Muscle layer of duodenum (tissue), 2 donors: Measurements from ENCODE around the gene ERCC4.

ENCODE experiments used
- H3K27ac ChIP-seq: one replicate; pipeline ENCODE4 v1.7.0; 2013; ENCODE audit warnings: mild to moderate bottlenecking, low read length
- H3K27me3 ChIP-seq: one replicate; pipeline ENCODE4 v1.7.0; 2013; ENCODE audit warnings: low read depth, mild to moderate bottlenecking, control low read depth, low read length
- H3K36me3 ChIP-seq, 2 donors: one replicate each; pipeline ENCODE4 v1.7.0; 2013; ENCODE audit warnings: low read length in 2 of 2, control low read depth in 1 of 2, mild to moderate bottlenecking in 1 of 2; ENCODE audit not compliant: insufficient read depth in 2 of 2, control insufficient read depth in 1 of 2
- H3K4me1 ChIP-seq, 2 donors: one replicate each; pipeline ENCODE4 v1.7.0; 2013; ENCODE audit warnings: low read length in 2 of 2, mild to moderate bottlenecking in 2 of 2, control low read depth in 1 of 2, moderate library complexity in 1 of 2; ENCODE audit not compliant: insufficient read depth in 2 of 2, control insufficient read depth in 1 of 2
- H3K4me3 ChIP-seq, 2 donors: one replicate each; pipeline ENCODE4 v1.7.0; 2013; ENCODE audit warnings: low read length in 2 of 2, low read depth in 1 of 2, mild to moderate bottlenecking in 1 of 2
- H3K9me3 ChIP-seq, 2 donors: one replicate each; pipeline ENCODE4 v1.7.0; 2013; ENCODE audit warnings: low read length in 2 of 2, control low read depth in 1 of 2, mild to moderate bottlenecking in 1 of 2; ENCODE audit not compliant: control insufficient read depth in 1 of 2
- donor health status: healthy.

Gene ERCC4

DNA sequence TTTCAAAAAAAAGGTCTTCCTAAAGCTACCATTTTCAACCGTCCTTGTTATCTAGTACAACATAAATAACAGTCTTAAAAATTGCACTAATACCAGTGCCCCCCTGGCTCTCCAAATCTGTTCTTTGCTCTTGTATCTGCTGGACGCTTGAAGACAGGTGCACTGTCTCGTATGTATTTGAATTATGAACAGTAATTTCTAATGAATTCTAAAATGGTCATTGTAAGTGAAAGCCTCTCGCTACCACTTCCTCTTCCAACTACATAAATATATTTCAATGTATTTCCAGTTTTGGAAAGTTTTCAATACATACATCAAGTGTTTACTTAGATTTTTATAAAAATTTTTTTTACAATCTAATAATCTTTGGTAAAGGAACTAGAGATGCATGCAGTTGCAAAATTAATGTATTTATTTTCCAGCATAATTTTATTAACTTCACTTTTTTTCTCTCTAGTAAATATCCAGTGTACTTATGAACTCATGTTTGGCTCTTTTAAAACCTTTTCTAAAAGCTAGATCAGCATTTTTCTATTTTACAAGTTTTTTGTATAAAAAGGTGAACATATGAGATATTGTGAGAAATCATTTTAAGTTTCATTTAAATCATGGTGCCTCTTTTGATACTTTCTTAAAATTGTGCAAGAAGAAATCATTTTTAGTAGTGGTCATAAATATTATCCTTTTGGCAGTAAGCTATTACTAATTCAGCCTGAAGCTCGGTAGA lies 31.0 kb downstream of the ERCC4 start:
- Histone ChIP-seq H3K36me3 (peaks cover 22 to 28% of the 10 kb centered on the region in 2 donors), H3K27me3 (no peaks in the 10 kb centered on the region), H3K9me3 (no peaks in the 10 kb centered on the region), H3K4me1 (no peaks in the 10 kb centered on the region), H3K4me3 (no peak overlapping the region), H3K27ac (no peak overlapping the region)

DNA sequence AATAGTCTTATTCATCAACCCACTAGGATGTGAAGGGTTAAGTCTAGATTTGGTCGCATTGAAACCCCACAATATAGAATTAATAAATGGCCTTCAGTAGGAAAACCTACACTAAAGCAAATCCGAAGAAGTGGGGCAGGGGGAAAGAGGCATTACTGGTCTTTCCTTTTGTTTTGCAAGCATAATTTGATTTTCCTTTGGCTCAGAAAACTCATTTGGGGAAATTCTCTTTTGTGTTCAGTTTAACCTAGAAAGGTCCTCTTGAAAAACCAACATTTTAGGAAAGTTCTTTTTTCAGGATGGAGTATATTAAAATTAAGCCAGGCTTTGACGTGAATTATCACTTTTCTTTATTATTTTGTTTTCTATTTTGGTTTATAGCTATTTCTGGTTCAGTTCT lies 31.7 kb downstream of the ERCC4 start:
- peaks cover 5% of the 10 kb centered on the region in 2 donors for H3K4me1 ChIP-seq
- H3K4me3 ChIP-seq, result no peak overlapping the region
- H3K9me3 ChIP-seq, result no peaks in the 10 kb centered on the region
- H3K27me3 ChIP-seq, result no peaks in the 10 kb centered on the region
- H3K27ac ChIP-seq, result no peak overlapping the region
- peaks cover 17 to 22% of the 10 kb centered on the region in 2 donors for H3K36me3 ChIP-seq

- Histone ChIP-seq H3K27ac (no peak overlapping the region), H3K4me1 (peaks cover 5% of the 10 kb centered on the region in 2 donors), H3K36me3 (peaks cover 5% of the 10 kb centered on the region in 2 donors), H3K4me3 (no peak overlapping the region), H3K9me3 (no peaks in the 10 kb centered on the region), H3K27me3 (no peaks in the 10 kb centered on the region)
Observed at GRCh38 chr16:13953501-13953900, 33.5 kb downstream of the ERCC4 start.

DNA sequence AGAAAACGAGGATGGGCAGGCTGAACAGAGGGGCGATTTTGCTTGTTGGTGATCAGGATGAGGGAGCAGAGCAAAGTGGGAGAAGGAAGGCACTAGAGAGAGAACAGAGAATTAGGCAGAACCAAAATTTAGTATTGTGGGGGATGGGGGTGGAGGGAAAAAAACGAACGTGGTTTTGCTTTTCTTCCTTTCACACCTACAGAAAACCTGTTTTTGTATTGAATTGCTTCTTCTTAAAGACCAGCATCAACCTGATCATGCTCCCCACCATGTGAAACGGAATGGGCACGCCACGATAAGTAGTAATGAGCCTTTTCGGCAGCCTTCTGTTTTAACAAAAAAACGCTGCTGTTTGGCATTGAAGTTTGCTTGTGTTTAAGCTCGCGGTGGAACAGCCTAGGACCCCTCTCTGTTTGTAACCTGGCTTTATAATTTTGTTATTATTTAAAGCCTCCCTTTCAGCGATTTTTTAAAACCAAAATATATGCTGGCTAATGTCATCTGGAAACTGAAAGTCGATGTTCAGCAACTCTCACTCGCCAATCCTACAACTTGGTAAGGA lies 36.8 kb downstream of the ERCC4 start:
- Histone ChIP-seq H3K27ac (peak overlapping the region; percentile 76), H3K4me1 (peaks cover 5% of the 10 kb centered on the region in 2 donors), H3K36me3 (no peaks in the 10 kb centered on the region), H3K27me3 (no peaks in the 10 kb centered on the region), H3K9me3 (no peaks in the 10 kb centered on the region), H3K4me3 (peak overlapping the region; percentile 43 to 65)

- Histone ChIP-seq H3K4me3 (peak overlapping the region; percentile 43 to 65), H3K9me3 (no peaks in the 10 kb centered on the region), H3K4me1 (peaks cover 5% of the 10 kb centered on the region in 2 donors), H3K27me3 (no peaks in the 10 kb centered on the region), H3K36me3 (no peaks in the 10 kb centered on the region), H3K27ac (peak overlapping the region; percentile 76)
Observed at GRCh38 chr16:13957197-13958078, 37.5 kb downstream of the ERCC4 start.

- H3K27ac ChIP-seq, result peak overlapping the region; percentile 76
- H3K4me3 ChIP-seq, result no peak overlapping the region
- H3K27me3 ChIP-seq, result no peaks in the 10 kb centered on the region
- H3K36me3 ChIP-seq, result no peaks in the 10 kb centered on the region
- H3K9me3 ChIP-seq, result no peaks in the 10 kb centered on the region
- H3K4me1 ChIP-seq, result peaks cover 5% of the 10 kb centered on the region in 2 donors
Observed at GRCh38 chr16:13958474-13958873, 38.5 kb downstream of the ERCC4 start.

- Histone ChIP-seq H3K36me3 (no peaks in the 10 kb centered on the region), H3K4me1 (peaks cover 5% of the 10 kb centered on the region in 2 donors), H3K27ac (no peak overlapping the region), H3K9me3 (no peaks in the 10 kb centered on the region), H3K4me3 (no peak overlapping the region), H3K27me3 (no peaks in the 10 kb centered on the region)
Observed at GRCh38 chr16:13959626-13960025, 39.7 kb downstream of the ERCC4 start.

DNA sequence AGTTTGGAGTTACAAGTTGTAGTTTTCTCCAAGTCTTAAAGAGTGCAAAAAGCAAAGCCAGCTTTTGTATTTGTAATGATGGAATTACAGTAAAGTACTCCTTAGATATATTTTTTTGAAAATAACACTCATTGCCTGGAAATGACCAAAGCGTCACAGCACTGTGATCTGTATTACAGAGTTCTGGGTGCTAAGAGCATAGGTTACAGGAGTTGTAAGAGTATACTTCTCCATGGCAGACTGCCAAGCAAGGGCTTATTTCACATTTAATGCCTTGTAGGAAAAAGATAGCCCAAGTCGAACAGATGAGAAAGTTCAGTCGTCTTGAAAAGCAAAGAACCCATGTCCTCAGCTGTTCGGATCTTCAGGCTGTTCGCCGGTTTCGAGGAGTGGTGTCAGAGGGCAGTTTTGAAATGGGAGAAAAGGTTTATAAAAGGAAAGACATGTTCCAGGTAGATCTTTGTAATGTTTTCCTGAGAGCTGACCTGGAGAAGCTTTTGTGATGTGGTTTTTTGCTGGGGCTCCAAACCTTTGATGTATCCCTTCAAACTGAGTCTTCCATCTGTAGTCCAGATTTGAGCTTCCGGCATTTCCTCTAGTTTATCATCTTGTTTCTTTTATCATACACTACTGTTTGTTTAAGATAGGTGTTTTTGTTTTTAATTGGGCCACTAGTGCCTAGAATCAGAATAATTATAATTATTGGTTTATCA lies 41.3 kb downstream of the ERCC4 start:
- Histone ChIP-seq H3K9me3 (no peaks in the 10 kb centered on the region), H3K27ac (no peak overlapping the region), H3K4me3 (no peak overlapping the region), H3K36me3 (no peaks in the 10 kb centered on the region), H3K27me3 (no peaks in the 10 kb centered on the region), H3K4me1 (peaks cover 3% of the 10 kb centered on the region in 2 donors)

DNA sequence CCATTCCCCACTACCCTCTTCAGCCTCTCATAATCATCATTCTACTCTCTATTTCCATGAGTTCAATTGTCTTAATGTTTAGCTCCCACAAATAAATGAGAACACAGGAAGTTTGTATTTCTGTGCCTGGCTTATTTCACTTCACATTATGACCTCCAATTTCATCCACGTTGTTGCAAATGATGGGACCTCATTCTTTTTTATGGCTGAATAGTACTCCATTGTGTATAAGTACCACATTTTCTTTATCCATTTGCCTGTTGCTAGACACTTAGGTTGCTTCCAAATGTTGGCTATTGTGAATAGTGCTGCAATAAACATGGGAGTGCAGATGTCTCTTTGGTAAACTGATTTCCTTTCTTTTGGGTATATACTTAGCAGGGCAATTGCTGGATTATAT lies 42.3 kb downstream of the ERCC4 start:
- no peak overlapping the region for H3K4me3 ChIP-seq
- no peaks in the 10 kb centered on the region for H3K27me3 ChIP-seq
- H3K9me3 ChIP-seq, result no peaks in the 10 kb centered on the region
- H3K4me1 ChIP-seq, result no peaks in the 10 kb centered on the region
- H3K36me3 ChIP-seq, result no peaks in the 10 kb centered on the region
- H3K27ac ChIP-seq, result no peak overlapping the region

- H3K4me3 ChIP-seq, result no peak overlapping the region
- H3K27me3 ChIP-seq, result no peaks in the 10 kb centered on the region
- H3K9me3 ChIP-seq, result peaks cover 0 to 11% of the 10 kb centered on the region in 2 donors
- H3K4me1 ChIP-seq, result no peaks in the 10 kb centered on the region
- H3K27ac ChIP-seq, result no peak overlapping the region
- H3K36me3 ChIP-seq, result no peaks in the 10 kb centered on the region
Observed at GRCh38 chr16:13968835-13969234, 48.9 kb downstream of the ERCC4 start.

DNA sequence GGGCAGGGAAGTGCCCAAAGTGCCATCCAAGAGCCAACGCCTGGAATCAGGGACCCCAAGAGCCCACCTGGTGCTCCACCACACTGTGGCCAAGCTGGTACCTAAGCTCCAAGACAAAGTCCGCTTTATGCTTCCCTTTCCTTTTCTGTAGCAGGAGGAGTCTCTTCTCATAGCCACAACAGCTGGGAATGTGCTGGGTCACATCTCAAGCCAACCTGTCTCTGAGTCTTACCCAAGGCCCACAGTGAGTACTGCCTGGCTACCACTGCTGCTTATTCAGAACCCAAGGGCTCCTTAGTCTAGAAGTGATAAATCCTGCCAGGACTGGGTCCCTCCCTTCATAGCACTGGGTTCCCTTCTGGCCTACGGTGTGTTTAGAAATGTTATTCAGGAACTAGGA lies 49.8 kb downstream of the ERCC4 start:
- no peak overlapping the region for H3K27ac ChIP-seq
- H3K27me3 ChIP-seq, result no peaks in the 10 kb centered on the region
- peaks cover 0 to 11% of the 10 kb centered on the region in 2 donors for H3K9me3 ChIP-seq
- no peaks in the 10 kb centered on the region for H3K4me1 ChIP-seq
- no peak overlapping the region for H3K4me3 ChIP-seq
- no peaks in the 10 kb centered on the region for H3K36me3 ChIP-seq
